HepG2 (cell line): ENCODE results near the gene APCDD1L.
"Not testable (repeated sequence)": the region's sequence is repeated elsewhere in the genome, so short reads cannot be mapped to it uniquely, and the experiment has no call there.

Source experiments
- PCBP2 ChIP-seq: fragments of 200-400 bp; formaldehyde crosslinking; optimal IDR thresholded peaks from 2 replicates; pipeline ENCODE3; 2018; ENCODE audit warnings: low read length, low read depth; ENCODE audit not compliant: poor library complexity, severe bottlenecking
- SP2 ChIP-seq: sonication (generic); formaldehyde crosslinking; IDR thresholded peaks from 2 replicates; pipeline ENCODE4 v1.5.1; 2020; ENCODE audit warnings: mild to moderate bottlenecking, missing genetic modification reagents
- ZNF292 ChIP-seq: sonication (generic); formaldehyde crosslinking; IDR thresholded peaks from 2 replicates; pipeline ENCODE4 v1.8.1; 2022; ENCODE audit warnings: mild to moderate bottlenecking, low read depth, missing genetic modification reagents, borderline replicate concordance
- TF ChIP-seq, protein P1 (sequence below): sonication (generic); formaldehyde crosslinking; IDR thresholded peaks from 2 replicates; pipeline ENCODE4 v1.4.0; 2020; ENCODE audit warnings: missing genetic modification reagents

DNA sequence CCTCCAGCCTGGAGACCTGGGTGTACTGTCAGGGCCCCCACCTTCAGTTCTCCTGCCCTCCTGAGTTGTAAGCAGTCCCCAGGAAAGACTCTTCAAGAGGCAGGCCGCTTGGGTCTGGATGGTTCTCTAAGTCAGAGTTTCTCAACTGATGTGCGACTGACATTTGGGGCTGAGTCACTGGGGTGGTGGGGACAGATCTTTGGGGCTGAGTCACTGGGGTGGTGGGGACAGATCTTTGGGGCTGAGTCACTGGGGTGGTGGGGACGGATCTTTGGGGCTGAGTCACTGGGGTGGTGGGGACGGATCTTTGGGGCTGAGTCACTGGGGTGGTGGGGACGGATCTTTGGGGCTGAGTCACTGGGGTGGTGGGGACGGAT is 26.8 kb upstream of the APCDD1L start:
- not testable (repeated sequence) for TF ChIP-seq ZNF292 (CRISPR knock-in tag); PCBP2; SP2 (CRISPR knock-in tag)
- TF ChIP-seq, protein P1, sequence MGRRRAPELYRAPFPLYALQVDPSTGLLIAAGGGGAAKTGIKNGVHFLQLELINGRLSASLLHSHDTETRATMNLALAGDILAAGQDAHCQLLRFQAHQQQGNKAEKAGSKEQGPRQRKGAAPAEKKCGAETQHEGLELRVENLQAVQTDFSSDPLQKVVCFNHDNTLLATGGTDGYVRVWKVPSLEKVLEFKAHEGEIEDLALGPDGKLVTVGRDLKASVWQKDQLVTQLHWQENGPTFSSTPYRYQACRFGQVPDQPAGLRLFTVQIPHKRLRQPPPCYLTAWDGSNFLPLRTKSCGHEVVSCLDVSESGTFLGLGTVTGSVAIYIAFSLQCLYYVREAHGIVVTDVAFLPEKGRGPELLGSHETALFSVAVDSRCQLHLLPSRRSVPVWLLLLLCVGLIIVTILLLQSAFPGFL (CRISPR knock-in tag): not testable (repeated sequence)
